Measurements from ENCODE around the gene ANKZF1.
A peak's percentile ranks its signal among the peaks of the same experiment; 100 is the strongest.

Gene ANKZF1

GRCh38 chr2:219285373-219285735, 55.7 kb downstream of the ANKZF1 start:
- DNase-seq = no peak

DNA sequence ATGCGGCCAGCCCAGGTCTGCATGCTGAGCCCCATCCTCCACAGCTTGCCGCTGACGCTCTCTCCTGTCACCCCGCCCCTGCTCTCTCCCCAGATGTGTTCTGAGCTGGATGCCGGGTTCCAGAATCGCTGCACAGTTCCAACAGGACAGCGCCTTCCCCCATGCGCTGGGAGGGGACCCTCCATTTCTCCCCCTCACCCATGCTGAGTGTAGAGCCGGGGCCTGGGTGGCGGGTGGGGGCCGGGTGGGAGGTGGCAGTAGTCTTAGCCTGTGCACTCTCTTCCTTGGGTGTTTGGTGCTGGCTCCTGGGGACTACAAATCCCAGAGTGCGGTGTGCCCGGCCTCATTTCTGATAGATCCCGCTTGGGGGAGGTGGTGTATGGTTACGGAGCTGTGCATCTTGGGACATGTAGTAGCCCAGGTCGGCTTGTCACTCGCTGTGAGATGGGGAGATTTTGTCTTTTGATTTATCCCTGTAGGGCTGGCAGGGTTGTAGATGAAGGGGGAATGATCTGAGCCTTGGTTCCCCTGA, 56.4 kb downstream of the ANKZF1 start:
- peak in 1 of 2 experiments; percentile 57 for DNase-seq
